ENCODE data around the gene NLGN4X.

Gene NLGN4X

GRCh38 chrX:5979338-5979737, 249.3 kb downstream of the NLGN4X start:
- Histone ChIP-seq H3K9me3 (no peaks in the 10 kb centered on the region), H4K20me1 (no peaks in the 10 kb centered on the region), H3K4me3 (no peak overlapping the region), H3K27me3 (no peaks in the 10 kb centered on the region), H3K9ac (no peak overlapping the region), H3K4me1 (no peaks in the 10 kb centered on the region), H3K36me3 (no peaks in the 10 kb centered on the region), H3K4me2 (no peak overlapping the region), H3K27ac (no peak overlapping the region)
- TF ChIP-seq Cebpa-rat (IDR thresholded peaks at IDR 0.05): no peak

GRCh38 chrX:5976332-5976731, 252.3 kb downstream of the NLGN4X start:
- no peaks in the 10 kb centered on the region for H4K20me1 ChIP-seq
- no peaks in the 10 kb centered on the region for H3K27me3 ChIP-seq
- no peak overlapping the region for H3K4me3 ChIP-seq
- no peak overlapping the region for H3K9ac ChIP-seq
- H3K36me3 ChIP-seq: no peaks in the 10 kb centered on the region
- TF ChIP-seq Cebpa-rat (IDR thresholded peaks at IDR 0.05): no peak
- no peaks in the 10 kb centered on the region for H3K9me3 ChIP-seq
- no peak overlapping the region for H3K4me2 ChIP-seq
- no peaks in the 10 kb centered on the region for H3K4me1 ChIP-seq
- H3K27ac ChIP-seq: no peak overlapping the region

- no peak overlapping the region for H3K27ac ChIP-seq
- H3K4me1 ChIP-seq: no peaks in the 10 kb centered on the region
- no peak overlapping the region for H3K4me2 ChIP-seq
- H4K20me1 ChIP-seq: no peaks in the 10 kb centered on the region
- H3K9me3 ChIP-seq: no peaks in the 10 kb centered on the region
- no peak for TF ChIP-seq Cebpa-rat (IDR thresholded peaks at IDR 0.05)
- H3K36me3 ChIP-seq: no peaks in the 10 kb centered on the region
- H3K27me3 ChIP-seq: no peaks in the 10 kb centered on the region
- H3K4me3 ChIP-seq: no peak overlapping the region
- no peak overlapping the region for H3K9ac ChIP-seq
These were observed 257.4 kb downstream of the NLGN4X start for GRCh38 chrX:5971300-5971699.

- Histone ChIP-seq H4K20me1 (no peaks in the 10 kb centered on the region), H3K9ac (no peak overlapping the region), H3K4me1 (no peaks in the 10 kb centered on the region), H3K27ac (no peak overlapping the region), H3K4me2 (no peak overlapping the region), H3K36me3 (no peaks in the 10 kb centered on the region), H3K27me3 (no peaks in the 10 kb centered on the region), H3K4me3 (no peak overlapping the region), H3K9me3 (no peaks in the 10 kb centered on the region)
- TF ChIP-seq Cebpa-rat (IDR thresholded peaks at IDR 0.05): no peak
These were observed 263.3 kb downstream of the NLGN4X start for GRCh38 chrX:5965406-5965805.

GRCh38 chrX:5959286-5959685, 269.4 kb downstream of the NLGN4X start:
- H3K4me3 ChIP-seq: no peak overlapping the region
- no peak for TF ChIP-seq Cebpa-rat (IDR thresholded peaks at IDR 0.05)
- no peak overlapping the region for H3K27ac ChIP-seq

GRCh38 chrX:5958523-5958922, 270.1 kb downstream of the NLGN4X start:
- no peak overlapping the region for H3K27ac ChIP-seq
- no peak for TF ChIP-seq Cebpa-rat (IDR thresholded peaks at IDR 0.05)
- no peak overlapping the region for H3K9ac ChIP-seq
- H4K20me1 ChIP-seq: no peaks in the 10 kb centered on the region
- no peaks in the 10 kb centered on the region for H3K27me3 ChIP-seq
- no peak overlapping the region for H3K4me3 ChIP-seq
- H3K4me2 ChIP-seq: no peak overlapping the region
- H3K9me3 ChIP-seq: no peaks in the 10 kb centered on the region
- no peaks in the 10 kb centered on the region for H3K36me3 ChIP-seq
- H3K4me1 ChIP-seq: no peaks in the 10 kb centered on the region

More at GRCh38 chrX:5959286-5959685, 269.4 kb downstream of the NLGN4X start:
- H3K36me3 ChIP-seq: no peaks in the 10 kb centered on the region
- H3K4me1 ChIP-seq: no peaks in the 10 kb centered on the region
- H3K9me3 ChIP-seq: no peaks in the 10 kb centered on the region
- H3K4me2 ChIP-seq: no peak overlapping the region
- H3K27me3 ChIP-seq: no peaks in the 10 kb centered on the region
- H3K9ac ChIP-seq: no peak overlapping the region
- H4K20me1 ChIP-seq: no peaks in the 10 kb centered on the region

- no peak for TF ChIP-seq Cebpa-rat (IDR thresholded peaks at IDR 0.05)
- Histone ChIP-seq H3K36me3 (no peaks in the 10 kb centered on the region), H3K4me1 (no peaks in the 10 kb centered on the region), H3K9me3 (no peaks in the 10 kb centered on the region), H4K20me1 (no peaks in the 10 kb centered on the region), H3K4me2 (no peak overlapping the region), H3K27ac (no peak overlapping the region), H3K27me3 (no peaks in the 10 kb centered on the region), H3K9ac (no peak overlapping the region), H3K4me3 (no peak overlapping the region)
These were observed 271.2 kb downstream of the NLGN4X start for GRCh38 chrX:5957506-5957905.

GRCh38 chrX:5936438-5936837, 292.2 kb downstream of the NLGN4X start:
- no peaks in the 10 kb centered on the region for H4K20me1 ChIP-seq
- TF ChIP-seq Cebpa-rat (IDR thresholded peaks at IDR 0.05): no peak
- H3K4me2 ChIP-seq: no peak overlapping the region
- no peaks in the 10 kb centered on the region for H3K9me3 ChIP-seq
- H3K4me1 ChIP-seq: peaks cover 4% of the 10 kb centered on the region; the same call in 1 of the 2 replicates
- no peak overlapping the region for H3K4me3 ChIP-seq
- no peak overlapping the region for H3K27ac ChIP-seq
- no peaks in the 10 kb centered on the region for H3K27me3 ChIP-seq
- no peak overlapping the region for H3K9ac ChIP-seq
- no peaks in the 10 kb centered on the region for H3K36me3 ChIP-seq

- no peaks in the 10 kb centered on the region for H3K36me3 ChIP-seq
- no peak overlapping the region for H3K9ac ChIP-seq
- H3K27ac ChIP-seq: no peak overlapping the region
- no peaks in the 10 kb centered on the region for H3K9me3 ChIP-seq
- no peak overlapping the region for H3K4me3 ChIP-seq
- H3K4me1 ChIP-seq: no peaks in the 10 kb centered on the region
- H3K27me3 ChIP-seq: no peaks in the 10 kb centered on the region
- no peaks in the 10 kb centered on the region for H4K20me1 ChIP-seq
- TF ChIP-seq Cebpa-rat (IDR thresholded peaks at IDR 0.05): no peak
- no peak overlapping the region for H3K4me2 ChIP-seq
These were observed 300.4 kb downstream of the NLGN4X start for GRCh38 chrX:5928224-5928623.

GRCh38 chrX:5916945-5917344, 311.7 kb downstream of the NLGN4X start:
- no peaks in the 10 kb centered on the region for H3K36me3 ChIP-seq
- peaks cover 6% of the 10 kb centered on the region for H3K9me3 ChIP-seq
- TF ChIP-seq Cebpa-rat (IDR thresholded peaks at IDR 0.05): no peak
- H3K27me3 ChIP-seq: no peaks in the 10 kb centered on the region
- no peak overlapping the region for H3K4me2 ChIP-seq
- H3K9ac ChIP-seq: no peak overlapping the region
- H4K20me1 ChIP-seq: no peaks in the 10 kb centered on the region
- no peak overlapping the region for H3K27ac ChIP-seq
- no peaks in the 10 kb centered on the region for H3K4me1 ChIP-seq
- no peak overlapping the region for H3K4me3 ChIP-seq

GRCh38 chrX:5915783-5916182, 312.9 kb downstream of the NLGN4X start:
- H3K4me1 ChIP-seq: no peaks in the 10 kb centered on the region
- H3K27ac ChIP-seq: no peak overlapping the region
- no peak overlapping the region for H3K9ac ChIP-seq
- no peaks in the 10 kb centered on the region for H3K36me3 ChIP-seq
- TF ChIP-seq Cebpa-rat (IDR thresholded peaks at IDR 0.05): no peak
- H3K4me3 ChIP-seq: no peak overlapping the region
- no peaks in the 10 kb centered on the region for H3K27me3 ChIP-seq
- H3K9me3 ChIP-seq: peaks cover 10% of the 10 kb centered on the region
- no peaks in the 10 kb centered on the region for H4K20me1 ChIP-seq
- no peak overlapping the region for H3K4me2 ChIP-seq

Data from BLaER1 (cell line).